ENCODE data around the gene SELPLG.
"Not testable (repeated sequence)": the region's sequence is repeated elsewhere in the genome, so short reads cannot be mapped to it uniquely, and the experiment has no call there.

SELPLG gene

GRCh38 chr12:108622921-108623514 lies 10.7 kb downstream of the SELPLG start:
- Histone ChIP-seq H3K4me3 (no peak overlapping the region), H3K27ac (no peak overlapping the region)
- DNase-seq (ENCODE audit: low spot score), result no peak
- TF ChIP-seq CTCF (IDR thresholded peaks at IDR 0.05), result no peak

GRCh38 chr12:108622421-108622820 lies 11.3 kb downstream of the SELPLG start:
- no peak overlapping the region for H3K4me3 ChIP-seq
- H3K27ac ChIP-seq, result peak overlapping the region in 1 of 2 donors; percentile 11
- TF ChIP-seq CTCF (IDR thresholded peaks at IDR 0.05), result no peak
- no peak for DNase-seq (ENCODE audit: low spot score)

GRCh38 chr12:108621161-108621560 lies 12.5 kb downstream of the SELPLG start:
- no peak for DNase-seq (ENCODE audit: low spot score)
- no peak overlapping the region for H3K4me3 ChIP-seq
- TF ChIP-seq CTCF (IDR thresholded peaks at IDR 0.05), result no peak

GRCh38 chr12:108620236-108620879 lies 13.3 kb downstream of the SELPLG start:
- TF ChIP-seq CTCF (IDR thresholded peaks at IDR 0.05), result no peak
- Histone ChIP-seq H3K27ac (no peak overlapping the region), H3K4me3 (no peak overlapping the region)
- no peak for DNase-seq (ENCODE audit: low spot score)

More at GRCh38 chr12:108621161-108621560, 12.5 kb downstream of the SELPLG start:
- no peak overlapping the region for H3K27ac ChIP-seq

GRCh38 chr12:108619369-108620160 lies 14.1 kb downstream of the SELPLG start:
- no peak for TF ChIP-seq CTCF (IDR thresholded peaks at IDR 0.05)
- Histone ChIP-seq H3K4me3 (no peak overlapping the region), H3K27ac (no peak overlapping the region)
- DNase-seq (ENCODE audit: low spot score), result no peak

- not testable (repeated sequence) for DNase-seq (ENCODE audit: low spot score); H3K27ac ChIP-seq; H3K4me3 ChIP-seq
These were observed 14.8 kb downstream of the SELPLG start for GRCh38 chr12:108618953-108619274.

GRCh38 chr12:108618079-108618952 lies 15.4 kb downstream of the SELPLG start:
- Histone ChIP-seq H3K27ac (no peak overlapping the region), H3K4me3 (no peak overlapping the region)
- TF ChIP-seq CTCF (IDR thresholded peaks at IDR 0.05), result peak; percentile 94
- DNase-seq (ENCODE audit: low spot score), result no peak

All from coronary artery (tissue), 2 donors.